ENCODE results near the gene MEF2A. TPM values are rescaled to one million over a fixed set of nuclear protein-coding genes. Genes with fewer than 3 reads are reported as not detected.

MEF2A gene
- total and polyA plus RNA-seq, 9 of the 15 experiments (the other 6 are each of a cell fraction or from before 2014, with no cell fraction given) = 1.6 to 18.7 (median 8.7) TPM

- Histone ChIP-seq H3K9me3 (replicated peaks; ENCODE audit: control insufficient read depth, insufficient read depth, low read depth, low read length) (no peaks in the 10 kb centered on the region), H3K4me1 (replicated peaks in 1 of 2; ENCODE audit: control insufficient read depth in 2 of 2, insufficient read depth in 2 of 2, low read length in 2 of 2) (no peaks in the 10 kb centered on the region), H3K79me2 (ENCODE audit: control insufficient read depth, insufficient read depth, low read length) (no peaks in the 10 kb centered on the region), H2AFZ (ENCODE audit: low read depth, low read length) (no peak overlapping the region), H3K9me1 (ENCODE audit: control insufficient read depth, insufficient read depth, low read length) (no peaks in the 10 kb centered on the region), H4K20me1 (replicated peaks; ENCODE audit: control insufficient read depth, insufficient read depth, low read length) (no peaks in the 10 kb centered on the region; the same call in 1 of the 2 replicates), H3K9ac (ENCODE audit: insufficient read depth in 1 of 2, low read depth in 2 of 2, low read length in 2 of 2) (no peak overlapping the region), H3K4me2 (ENCODE audit: insufficient read depth, low read length) (no peak overlapping the region), H3K4me3 (no peak overlapping the region), H3K36me3 (ENCODE audit: control insufficient read depth, insufficient read depth, low read length) (no peaks in the 10 kb centered on the region), H3K27me3 (ENCODE audit: control insufficient read depth in 2 of 2, insufficient read depth in 2 of 2, low read length in 2 of 2) (peaks cover 0 to 17% of the 10 kb centered on the region in 2 experiments), H3K27ac (ENCODE audit: extremely low read depth, low read depth, low read length) (no peak overlapping the region)
- intact Hi-C loops (cut with micrococcal nuclease) = no loop called here
- ChIA-PET CTCF (ENCODE audit: low intra/inter-chr PET ratio) (no interaction called here), POLR2A (interaction anchor here (0.8 kb wide), 1 partner anchor 11 kb away, joined by 3 read pairs; no protein-coding TSS in a partner anchor)
- FAIRE-seq = no peak
- no peak for ATAC-seq
- no peak for DNase-seq (ENCODE audit: extremely low read depth in 1 of 4, low spot score in 3 of 4)
- 16% methylated on average over 5 of the region's 5 CpGs for WGBS (ENCODE audit: insufficient coverage, low coverage, missing lambda C conversion rate)
- BruUV-seq (replicated peaks) = no TSS peak
- in situ Hi-C loops (cut with MboI) = no loop called here
- peak; percentile 19; the same call in 1 of the 2 replicates for TF ChIP-seq ESRRA (IDR thresholded peaks at IDR 0.05; ENCODE audit: borderline replicate concordance, low read depth)
- TF ChIP-seq ZNF444 (CRISPR knock-in tag; IDR thresholded peaks at IDR 0.05) = no peak
- TF ChIP-seq HMBOX1 (IDR thresholded peaks at IDR 0.05) = peak; percentile 90
- no peak for TF ChIP-seq GTF2E2 (tag; IDR thresholded peaks at IDR 0.05)
- TF ChIP-seq ZNF3 (CRISPR knock-in tag; IDR thresholded peaks at IDR 0.05) = no peak
These were observed 153.3 kb downstream of the MEF2A start for GRCh38 chr15:99719096-99719541.

GRCh38 chr15:99720533-99720932, 154.7 kb downstream of the MEF2A start:
- FAIRE-seq = no peak
- H3K27me3 ChIP-seq (ENCODE audit: control insufficient read depth in 2 of 2, insufficient read depth in 2 of 2, low read length in 2 of 2) = peaks cover 0 to 23% of the 10 kb centered on the region in 2 experiments
- H3K36me3 ChIP-seq (ENCODE audit: control insufficient read depth, insufficient read depth, low read length) = no peaks in the 10 kb centered on the region
- intact Hi-C loops (cut with micrococcal nuclease) = no loop called here
- BruUV-seq (replicated peaks) = no TSS peak
- H4K20me1 ChIP-seq (replicated peaks; ENCODE audit: control insufficient read depth, insufficient read depth, low read length) = no peaks in the 10 kb centered on the region; the same call in 1 of the 2 replicates
- no peaks in the 10 kb centered on the region for H3K4me1 ChIP-seq (replicated peaks in 1 of 2; ENCODE audit: control insufficient read depth in 2 of 2, insufficient read depth in 2 of 2, low read length in 2 of 2)
- in situ Hi-C loops (cut with MboI) = no loop called here
- WGBS (ENCODE audit: insufficient coverage, low coverage, missing lambda C conversion rate) = 22% methylated on average over 7 of the region's 7 CpGs
- no peaks in the 10 kb centered on the region for H3K79me2 ChIP-seq (ENCODE audit: control insufficient read depth, insufficient read depth, low read length)
- DNase-seq (ENCODE audit: extremely low read depth in 1 of 4, low spot score in 3 of 4) = no peak
- no peak overlapping the region for H3K4me3 ChIP-seq
- H3K9ac ChIP-seq (ENCODE audit: insufficient read depth in 1 of 2, low read depth in 2 of 2, low read length in 2 of 2) = no peak overlapping the region
- no peak overlapping the region for H3K27ac ChIP-seq (ENCODE audit: extremely low read depth, low read depth, low read length)
- H3K9me3 ChIP-seq (replicated peaks; ENCODE audit: control insufficient read depth, insufficient read depth, low read depth, low read length) = no peaks in the 10 kb centered on the region
- no peak overlapping the region for H3K4me2 ChIP-seq (ENCODE audit: insufficient read depth, low read length)
- ATAC-seq = no peak
- ChIA-PET POLR2A (no interaction called here), CTCF (ENCODE audit: low intra/inter-chr PET ratio) (no interaction called here)
- no peaks in the 10 kb centered on the region for H3K9me1 ChIP-seq (ENCODE audit: control insufficient read depth, insufficient read depth, low read length)
- H2AFZ ChIP-seq (ENCODE audit: low read depth, low read length) = no peak overlapping the region
- TF ChIP-seq SNIP1 (IDR thresholded peaks at IDR 0.05; ENCODE audit: low read depth) = no peak
- TF ChIP-seq ATF6 (CRISPR knock-in tag; IDR thresholded peaks at IDR 0.05) = no peak

Data from K562 (cell line).